IMR-90 (cell line): ENCODE measurements around the gene SLC35B2. TPM values are rescaled to one million over a fixed set of nuclear protein-coding genes. Genes with fewer than 3 reads are reported as not detected.

Experiments used
- ATAC-seq: fragments of 200-7000 bp; cut with Tn5 transposase; 2 replicates; pipeline ENCODE4 v1.9.1; 2020; ENCODE audit warnings: low read depth, mild to moderate bottlenecking, moderate library complexity
- BruUV-seq: library from RNA; stranded (reverse); fragments of 400-500 nt; replicated peaks from 2 replicates; lab custom pipeline; 2021; lab: Mats Ljungman, UMichigan
- CTCF ChIA-PET: fragments of 300-600 bp; formaldehyde crosslinking; extraction: SDS; loops from one replicate; lab custom pipeline; 2021; ENCODE audit warnings: antibody characterized with exemption; lab: Yijun Ruan, JAX
- POLR2A ChIA-PET: fragments of 300-600 bp; sonication (Branson Sonifier 250); formaldehyde crosslinking; loops from one replicate; lab custom pipeline; 2022; ENCODE audit warnings: antibody characterized with exemption; ENCODE audit not compliant: unreplicated experiment; lab: Charles Lee
- DNase-seq: peaks from one replicate; pipeline ENCODE4 v3.0.0; 2013
- H2AFZ ChIP-seq: replicated peaks from 2 replicates; pipeline ENCODE3; 2013; ENCODE audit warnings: low read length, mild to moderate bottlenecking; ENCODE audit not compliant: poor library complexity
- H2AK5ac ChIP-seq: 2 replicates; pipeline ENCODE4 v1.6.1; 2013; ENCODE audit warnings: low read depth, low read length, inconsistent platforms
- H2AK9ac ChIP-seq: replicated peaks from 2 replicates; pipeline ENCODE3; 2013; ENCODE audit warnings: mild to moderate bottlenecking, low read depth, low read length, moderate library complexity; ENCODE audit not compliant: poor library complexity
- H2BK120ac ChIP-seq: 2 replicates; pipeline ENCODE4 v1.6.1; 2013; ENCODE audit warnings: low read depth, low read length, inconsistent platforms
- H2BK15ac ChIP-seq: 3 replicates; pipeline ENCODE4 v1.6.1; 2013; ENCODE audit warnings: low read depth, low read length, inconsistent platforms
- H2BK20ac ChIP-seq: 2 replicates; pipeline ENCODE4 v1.6.1; 2013; ENCODE audit warnings: low read depth, mild to moderate bottlenecking, inconsistent platforms, low read length, moderate library complexity
- H2BK5ac ChIP-seq: 2 replicates; pipeline ENCODE4 v1.6.1; 2013; ENCODE audit warnings: mild to moderate bottlenecking, low read depth, low read length, inconsistent platforms; ENCODE audit not compliant: poor library complexity, severe bottlenecking
- H3K14ac ChIP-seq: replicated peaks from 2 replicates; pipeline ENCODE4 v1.6.1; 2013; ENCODE audit warnings: low read depth, low read length, inconsistent platforms
- H3K18ac ChIP-seq: 2 replicates; pipeline ENCODE4 v1.6.1; 2013; ENCODE audit warnings: low read depth, low read length, control low read depth
- H3K23ac ChIP-seq: 2 replicates; pipeline ENCODE4 v1.6.1; 2013; ENCODE audit warnings: low read depth, low read length, inconsistent platforms
- H3K27ac ChIP-seq: 2 replicates; pipeline ENCODE4 v1.5.1; 2013; ENCODE audit warnings: mild to moderate bottlenecking, control low read depth, low read length; ENCODE audit not compliant: insufficient read depth
- H3K27me3 ChIP-seq: 2 replicates; pipeline ENCODE4 v1.6.1; 2013; ENCODE audit warnings: low read length; ENCODE audit not compliant: control insufficient read depth, insufficient read depth
- H3K36me3 ChIP-seq: 2 replicates; pipeline ENCODE4 v1.6.1; 2013; ENCODE audit warnings: low read length, mixed read lengths; ENCODE audit not compliant: control insufficient read depth, insufficient read depth
- H3K4ac ChIP-seq: 2 replicates; pipeline ENCODE4 v1.6.1; 2013; ENCODE audit warnings: low read depth, low read length, inconsistent platforms
- H3K4me1 ChIP-seq: 2 replicates; pipeline ENCODE4 v1.6.1; 2013; ENCODE audit warnings: low read length, mixed read lengths; ENCODE audit not compliant: control insufficient read depth, insufficient read depth
- H3K4me2 ChIP-seq: 2 replicates; pipeline ENCODE4 v1.6.1; 2013; ENCODE audit warnings: low read depth, mild to moderate bottlenecking, control low read depth, low read length, moderate library complexity
- H3K4me3 ChIP-seq: 2 replicates; pipeline ENCODE4 v1.5.1; 2013; ENCODE audit warnings: low read depth, mild to moderate bottlenecking, control low read depth, low read length, moderate library complexity; ENCODE audit not compliant: insufficient read depth
- H3K56ac ChIP-seq: 2 replicates; pipeline ENCODE4 v1.6.1; 2013; ENCODE audit warnings: low read length, inconsistent platforms; ENCODE audit not compliant: insufficient read depth; ENCODE audit errors: extremely low read depth
- H3K79me1 ChIP-seq, 2 experiments: 2 replicates each; pipeline ENCODE4 v1.6.1; 2013; ENCODE audit warnings: low read length in 2 of 2, inconsistent platforms in 1 of 2, low read depth in 1 of 2
- H3K9ac ChIP-seq: 2 replicates; pipeline ENCODE4 v1.6.1; 2013; ENCODE audit warnings: low read depth, low read length, control low read depth
- H3K9me1 ChIP-seq: 2 replicates; pipeline ENCODE4 v1.6.1; 2013; ENCODE audit warnings: low read length, inconsistent platforms; ENCODE audit not compliant: insufficient read depth
- H3K9me3 ChIP-seq: 2 replicates; pipeline ENCODE4 v1.6.1; 2013; ENCODE audit warnings: low read length; ENCODE audit not compliant: control insufficient read depth, insufficient read depth
- H4K20me1 ChIP-seq: 2 replicates; pipeline ENCODE4 v1.6.1; 2013; ENCODE audit warnings: low read length, inconsistent platforms; ENCODE audit not compliant: insufficient read depth
- H4K5ac ChIP-seq: 2 replicates; pipeline ENCODE4 v1.6.1; 2013; ENCODE audit warnings: mild to moderate bottlenecking, low read depth, low read length, control low read depth
- H4K8ac ChIP-seq, 2 experiments: 2 replicates each; pipeline ENCODE4 v1.6.1; 2013; ENCODE audit warnings: low read depth in 2 of 2, low read length in 2 of 2, control low read depth in 1 of 2, inconsistent platforms in 1 of 2
- H4K91ac ChIP-seq: 2 replicates; pipeline ENCODE4 v1.6.1; 2013; ENCODE audit warnings: low read depth, low read length, inconsistent platforms; ENCODE audit not compliant: insufficient read depth
- CHD1 ChIP-seq: IDR thresholded peaks from 2 replicates; pipeline ENCODE4 v1.6.1; 2012; ENCODE audit warnings: low read depth, low read length, improper control_type of control experiment
- NFE2L2 ChIP-seq: fragments of 150-350 bp; IDR thresholded peaks from 2 replicates; pipeline ENCODE4 v1.6.1; 2016; ENCODE audit warnings: low read depth, mild to moderate bottlenecking, low read length
- RAD21 ChIP-seq: IDR thresholded peaks from 2 replicates; pipeline ENCODE4 v1.6.1; 2012; ENCODE audit warnings: low read length, improper control_type of control experiment
- WGBS, 2 experiments: methylation state at CpG; one replicate each; pipeline versions ENCODE4 v1.1.5 to v1.1.7; 2013; ENCODE audit warnings: missing lambda C conversion rate in 2 of 2; ENCODE audit not compliant: insufficient read length in 1 of 2; ENCODE audit errors: extremely low coverage in 2 of 2; 5-methylcytosine and 5-hydroxymethylcytosine counted together
- dilution Hi-C: fragments of 300-500 bp; cut with HindIII; formaldehyde crosslinking; loops from one replicate; pipeline ENCODE4 v1.14.3; 2018; ENCODE audit warnings: low sequenced_read_pairs; ENCODE audit not compliant: unreplicated experiment
- in situ Hi-C: fragments of 300-500 bp; cut with MboI; formaldehyde crosslinking; loops from 3 replicates; pipeline ENCODE4 v1.14.3; 2019; ENCODE audit warnings: low sequenced_read_pairs, inconsistent platforms, mixed read lengths
- intact Hi-C: fragments of 100-400 bp; cut with micrococcal nuclease; formaldehyde crosslinking; loops from 2 replicates; pipeline ENCODE4 v1.10.0; 2022
- polyA plus RNA-seq, 3 experiments: library from polyadenylated mRNA; depleted of rRNA; stranded (reverse); fragments of >200 nt; gene quantifications; 2 replicates each; pipeline ENCODE4 v1.2.3, GENCODE V29; 2012; ENCODE audit warnings: low replicate concordance in 1 of 3
- total RNA-seq: library from RNA; depleted of rRNA; stranded (reverse); fragments of >200 nt; gene quantifications from 2 replicates; pipeline ENCODE4 v1.2.3, GENCODE V29; 2012
- TF ChIP-seq, protein P1 (sequence below): conservative IDR thresholded peaks from 2 replicates; pipeline ENCODE4 v1.5.1; 2012; ENCODE audit warnings: mild to moderate bottlenecking, low read depth, low read length, improper control_type of control experiment

SLC35B2 gene
- total and polyA plus RNA-seq, 2 of the 4 experiments (the other 2 are of a cell fraction), result 51.4 to 89.9 TPM

DNA sequence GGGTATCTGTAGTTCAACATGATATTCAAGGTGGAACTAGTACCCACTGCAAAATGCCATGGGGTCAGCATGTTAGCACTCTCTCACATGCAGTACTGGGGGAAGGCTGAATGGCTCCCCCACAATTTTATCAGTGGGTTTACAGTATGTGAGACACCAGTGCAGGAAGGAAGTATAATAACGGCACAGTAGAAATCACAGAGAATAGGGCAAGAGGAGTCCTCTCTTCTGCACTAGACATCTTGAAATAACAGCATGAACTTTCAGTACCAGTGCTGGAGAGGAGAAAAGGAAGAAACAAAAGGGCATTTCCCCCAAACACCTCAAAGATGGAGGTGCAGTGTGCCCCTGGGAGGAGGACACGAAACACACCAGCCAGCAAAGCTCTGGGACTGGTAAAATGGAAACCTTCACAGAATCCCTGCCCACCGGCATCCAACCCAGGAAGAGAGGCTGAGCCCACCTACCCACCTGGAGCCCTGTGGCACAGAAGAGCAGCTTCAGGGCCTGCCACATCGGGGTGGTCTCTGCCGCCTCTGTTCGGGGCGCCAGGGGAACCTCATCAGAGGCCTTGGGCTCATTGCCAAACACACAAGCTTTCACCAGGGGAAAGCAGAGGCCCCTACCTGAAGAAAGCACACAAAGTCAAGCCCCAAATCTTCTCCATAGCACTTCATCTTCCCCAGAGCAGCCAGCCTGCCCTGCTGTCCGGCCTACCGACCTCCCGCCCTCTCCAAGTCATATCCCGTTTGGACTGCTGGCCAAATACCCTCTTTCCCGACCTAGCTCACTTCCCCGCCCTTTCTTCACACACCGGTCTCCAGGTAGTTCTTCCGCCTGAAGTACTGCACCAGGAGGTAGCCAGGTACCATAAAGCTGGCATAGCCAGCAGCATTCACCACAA lies 1.2 kb downstream of the SLC35B2 start:
- Histone ChIP-seq H4K91ac (peak overlapping the region; percentile 58; the same call in 1 of the 2 replicates), H2BK5ac (peak overlapping the region; percentile 79), H2BK15ac (no peak overlapping the region), H3K56ac (peak overlapping the region; percentile 79; the same call in 1 of the 2 replicates), H3K4me1 (peaks cover 8% of the 10 kb centered on the region), H3K18ac (no peak overlapping the region; the same call in 1 of the 2 replicates), H4K5ac (peak overlapping the region; percentile 5; the same call in 1 of the 2 replicates), H3K27me3 (no peaks in the 10 kb centered on the region), H3K36me3 (peaks cover 49% of the 10 kb centered on the region), H3K4ac (peak overlapping the region; percentile 88), H3K4me2 (peak overlapping the region; percentile 99), H3K9ac (peak overlapping the region; percentile 73), H3K14ac (peak overlapping the region; percentile 94), H4K8ac (0 out of 4 replicates have a peak overlapping the region, but pooled peaks have one; percentile 85 to 94), H3K23ac (peak overlapping the region; percentile 87; the same call in 1 of the 2 replicates), H4K20me1 (peaks cover 55% of the 10 kb centered on the region), H2AFZ (peak overlapping the region; percentile 96), H3K4me3 (peak overlapping the region; percentile 94), H3K9me1 (peaks cover 6% of the 10 kb centered on the region; the same call in 1 of the 2 replicates), H2BK20ac (no peak overlapping the region), H3K9me3 (no peaks in the 10 kb centered on the region), H3K79me1 (peaks cover 14 to 58% of the 10 kb centered on the region in 2 experiments), H2AK5ac (peak overlapping the region; percentile 90), H3K27ac (peak overlapping the region; percentile 94), H2BK120ac (no peak overlapping the region), H2AK9ac (peak overlapping the region; percentile 98)
- DNase-seq, result no peak
- in situ Hi-C loops, result no loop called here
- ChIA-PET CTCF (interaction anchor here (0.8 to 1.6 kb wide), 8 partner anchors 8 to 89 kb away, joined by 3 to 6 read pairs (median 4); no protein-coding TSS in a partner anchor), POLR2A (interaction anchor here (2.0 kb wide), 1 partner anchor 9 kb away, joined by 27 read pairs; the partner anchor contains the start of gene HSP90AB1)
- BruUV-seq, result no TSS peak
- 9% methylated on average over 9 of the region's 15 CpGs; no CpG with 5 or more reads in 1 of the 2 experiments for WGBS, 2 experiments
- no peak for ATAC-seq
- dilution Hi-C loops, result no loop called here
- TF ChIP-seq CHD1 (no peak), NFE2L2 (no peak), RAD21 (no peak)
- TF ChIP-seq, protein P1, sequence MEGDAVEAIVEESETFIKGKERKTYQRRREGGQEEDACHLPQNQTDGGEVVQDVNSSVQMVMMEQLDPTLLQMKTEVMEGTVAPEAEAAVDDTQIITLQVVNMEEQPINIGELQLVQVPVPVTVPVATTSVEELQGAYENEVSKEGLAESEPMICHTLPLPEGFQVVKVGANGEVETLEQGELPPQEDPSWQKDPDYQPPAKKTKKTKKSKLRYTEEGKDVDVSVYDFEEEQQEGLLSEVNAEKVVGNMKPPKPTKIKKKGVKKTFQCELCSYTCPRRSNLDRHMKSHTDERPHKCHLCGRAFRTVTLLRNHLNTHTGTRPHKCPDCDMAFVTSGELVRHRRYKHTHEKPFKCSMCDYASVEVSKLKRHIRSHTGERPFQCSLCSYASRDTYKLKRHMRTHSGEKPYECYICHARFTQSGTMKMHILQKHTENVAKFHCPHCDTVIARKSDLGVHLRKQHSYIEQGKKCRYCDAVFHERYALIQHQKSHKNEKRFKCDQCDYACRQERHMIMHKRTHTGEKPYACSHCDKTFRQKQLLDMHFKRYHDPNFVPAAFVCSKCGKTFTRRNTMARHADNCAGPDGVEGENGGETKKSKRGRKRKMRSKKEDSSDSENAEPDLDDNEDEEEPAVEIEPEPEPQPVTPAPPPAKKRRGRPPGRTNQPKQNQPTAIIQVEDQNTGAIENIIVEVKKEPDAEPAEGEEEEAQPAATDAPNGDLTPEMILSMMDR, result no peak
- intact Hi-C loops, result no loop called here
